GM13976 (cell line): ENCODE data around the gene GTPBP6.
A peak's percentile ranks its signal among the peaks of the same experiment; 100 is the strongest.
"Not testable (repeated sequence)": the region's sequence is repeated elsewhere in the genome, so short reads cannot be mapped to it uniquely, and the experiment has no call there.

ENCODE experiments used
- DNase-seq: peaks from one replicate; pipeline ENCODE4 v3.0.0; 2012; ENCODE audit warnings: low spot score
- CTCF ChIP-seq: IDR thresholded peaks from 2 replicates; pipeline ENCODE4 v1.5.1; 2012; ENCODE audit warnings: borderline replicate concordance, mild to moderate bottlenecking; ENCODE audit not compliant: insufficient read depth; ENCODE audit errors: extremely low read depth, missing control alignments, control extremely low read depth
- in situ Hi-C: fragments of 300-500 bp; cut with MboI; formaldehyde crosslinking; loops from one replicate; pipeline ENCODE4 v1.12.0; 2022; ENCODE audit warnings: low sequenced_read_pairs, mixed read lengths, inconsistent platforms; ENCODE audit not compliant: unreplicated experiment

GTPBP6 gene

GRCh38 chrX:331151-331824, 12.7 kb upstream of the GTPBP6 start:
- in situ Hi-C loops = no loop called here
- TF ChIP-seq CTCF = no peak
- peak; percentile 55 for DNase-seq

GRCh38 chrX:330726-331150, 12.1 kb upstream of the GTPBP6 start:
- TF ChIP-seq CTCF = no peak
- no peak for DNase-seq
- in situ Hi-C loops = no loop called here

GRCh38 chrX:330141-330725, 11.6 kb upstream of the GTPBP6 start:
- in situ Hi-C loops, DNase-seq: not testable (repeated sequence)

- TF ChIP-seq CTCF = no peak
- DNase-seq = no peak
- in situ Hi-C loops = no loop called here
Observed at GRCh38 chrX:329291-329910, 10.8 kb upstream of the GTPBP6 start.

GRCh38 chrX:327660-328126, 9.1 kb upstream of the GTPBP6 start:
- TF ChIP-seq CTCF = no peak
- in situ Hi-C loops = no loop called here

GRCh38 chrX:324664-325063, 6.1 kb upstream of the GTPBP6 start:
- in situ Hi-C loops, DNase-seq: not testable (repeated sequence)

More at GRCh38 chrX:327660-328126, 9.1 kb upstream of the GTPBP6 start:
- no peak for DNase-seq

- in situ Hi-C loops = no loop called here
- peak; percentile 56 for TF ChIP-seq CTCF
- no peak for DNase-seq
Observed at GRCh38 chrX:323721-324628, 5.4 kb upstream of the GTPBP6 start.
